ENCODE measurements around the gene CASP9. TPM values are rescaled to one million over a fixed set of nuclear protein-coding genes. Genes with fewer than 3 reads are reported as not detected.
"Not testable (repeated sequence)": the region's sequence is repeated elsewhere in the genome, so short reads cannot be mapped to it uniquely, and the experiment has no call there.

Gene CASP9
- total and polyA plus RNA-seq, 10 of the 15 experiments (the other 5 are each of a cell fraction or from before 2014, with no cell fraction given): 2.7 to 14.6 (median 7.6) TPM

GRCh38 chr1:15515022-15515663, 8.9 kb downstream of the CASP9 start (continued):
- TF ChIP-seq HSF1 (IDR thresholded peaks at IDR 0.05; ENCODE audit: low read depth, low read length) (no peak), GATAD2B (conservative IDR thresholded peaks at IDR 0.05; ENCODE audit: low read depth) (no peak), E4F1 (IDR thresholded peaks at IDR 0.05; ENCODE audit: borderline replicate concordance, partially characterized antibody) (no peak)

- CTCF ChIA-PET: interaction anchor here (0.6 to 2.5 kb wide), 3 partner anchors 13 to 460 kb away, joined by 3 to 8 read pairs (median 4); no protein-coding TSS in a partner anchor
- H3K27ac ChIP-seq (ENCODE audit: control insufficient read depth, insufficient read depth); H3K9me3 ChIP-seq (replicated peaks; ENCODE audit: control insufficient read depth, insufficient read depth, low read length); FAIRE-seq; H3K27me3 ChIP-seq (replicated peaks in 1 of 2; ENCODE audit: control insufficient read depth in 2 of 2, insufficient read depth in 2 of 2, low read length in 1 of 2); BruUV-seq (replicated peaks); in situ Hi-C loops (cut with MboI); ATAC-seq; H4K20me1 ChIP-seq (ENCODE audit: control insufficient read depth, insufficient read depth); H3K4me3 ChIP-seq; H3K36me3 ChIP-seq (ENCODE audit: control insufficient read depth in 2 of 2, insufficient read depth in 2 of 2, low read length in 1 of 2); H3K79me2 ChIP-seq (ENCODE audit: control insufficient read depth, insufficient read depth, low read length); H3K9ac ChIP-seq (ENCODE audit: control insufficient read depth, insufficient read depth, low read length); H3K4me2 ChIP-seq (ENCODE audit: control insufficient read depth, insufficient read depth); H2AFZ ChIP-seq (ENCODE audit: control insufficient read depth, low read depth, low read length); H3K4me1 ChIP-seq (ENCODE audit: control insufficient read depth, insufficient read depth, low read length); intact Hi-C loops (cut with micrococcal nuclease; ENCODE audit: unreplicated experiment); DNase-seq (ENCODE audit: low read depth, low spot score): not testable (repeated sequence)
- SMC1A ChIA-PET (ENCODE audit: uncharacterized antibody, unreplicated experiment): interaction anchor here (0.5 to 1.3 kb wide), 4 partner anchors 9 to 182 kb away, joined by 3 to 4 read pairs (median 3); partner anchors contain the start of gene CASP9
- POLR2A ChIA-PET: interaction anchor here (0.8 kb wide), 1 partner anchor 119 kb away, joined by 3 read pairs; no protein-coding TSS in a partner anchor
- 95% methylated on average over 5 of the region's 5 CpGs for WGBS (ENCODE audit: insufficient coverage, insufficient replicate concordance, low lambda C conversion rate, missing lambda C conversion rate)
- RAD21 ChIA-PET (ENCODE audit: unreplicated experiment): interaction anchor here (0.9 kb wide), 1 partner anchor 66 kb away, joined by 3 read pairs; no protein-coding TSS in a partner anchor
These were observed 9.5 kb downstream of the CASP9 start for GRCh38 chr1:15514557-15514956.

All from GM12878 (cell line).